H9 (cell line): Measurements from ENCODE around the gene PAGR1. TPM values are rescaled to one million over a fixed set of nuclear protein-coding genes. Genes with fewer than 3 reads are reported as not detected.

Experiments
- DNase-seq: peaks from one replicate; pipeline ENCODE4 v3.0.0-alpha.2; 2017
- H2AFZ ChIP-seq: one replicate; pipeline ENCODE4 v1.6.1; 2013; ENCODE audit warnings: mild to moderate bottlenecking, low read length, control low read depth, moderate library complexity
- H2AK5ac ChIP-seq: 2 replicates; pipeline ENCODE4 v1.6.1; 2013; ENCODE audit warnings: low read length, control low read depth, mixed read lengths; ENCODE audit not compliant: insufficient read length
- H2BK120ac ChIP-seq: one replicate; pipeline ENCODE4 v1.6.1; 2013; ENCODE audit warnings: low read depth, mild to moderate bottlenecking, low read length, control low read depth, inconsistent platforms; ENCODE audit not compliant: poor library complexity, severe bottlenecking
- H2BK12ac ChIP-seq: 2 replicates; pipeline ENCODE4 v1.6.1; 2013; ENCODE audit warnings: low read length, control low read depth, mixed read lengths, low read depth; ENCODE audit not compliant: insufficient read length
- H2BK15ac ChIP-seq: 2 replicates; pipeline ENCODE4 v1.6.1; 2013; ENCODE audit warnings: low read depth, low read length, control low read depth
- H2BK20ac ChIP-seq: one replicate; pipeline ENCODE4 v1.6.1; 2013; ENCODE audit warnings: low read depth, mild to moderate bottlenecking, low read length, control low read depth, inconsistent platforms; ENCODE audit not compliant: poor library complexity, severe bottlenecking
- H2BK5ac ChIP-seq: 2 replicates; pipeline ENCODE4 v1.6.1; 2013; ENCODE audit warnings: low read length, control low read depth, mixed read lengths; ENCODE audit not compliant: insufficient read length
- H3K14ac ChIP-seq: 2 replicates; pipeline ENCODE4 v1.6.1; 2013; ENCODE audit warnings: low read length, control low read depth; ENCODE audit not compliant: insufficient read depth
- H3K18ac ChIP-seq: 2 replicates; pipeline ENCODE4 v1.6.1; 2013; ENCODE audit warnings: low read depth, mild to moderate bottlenecking, mixed read lengths, low read length, control low read depth; ENCODE audit not compliant: insufficient read length
- H3K23ac ChIP-seq: 2 replicates; pipeline ENCODE4 v1.6.1; 2013; ENCODE audit warnings: low read length, control low read depth, mixed read lengths, low read depth; ENCODE audit not compliant: insufficient read length
- H3K23me2 ChIP-seq: 2 replicates; pipeline ENCODE4 v1.6.1; 2013; ENCODE audit warnings: low read depth, mild to moderate bottlenecking, mixed read lengths, low read length, control low read depth; ENCODE audit not compliant: insufficient read length, poor library complexity, severe bottlenecking
- H3K27ac ChIP-seq: 2 replicates; pipeline ENCODE4 v1.5.1; 2013; ENCODE audit warnings: low read length, control low read depth, mixed read lengths, low read depth; ENCODE audit not compliant: insufficient read length
- H3K27me3 ChIP-seq: 2 replicates; pipeline ENCODE4 v1.6.1; 2013; ENCODE audit warnings: low read length, control low read depth, inconsistent platforms; ENCODE audit not compliant: insufficient read depth
- H3K4ac ChIP-seq: 2 replicates; pipeline ENCODE4 v1.6.1; 2013; ENCODE audit warnings: low read depth, mild to moderate bottlenecking, control low read depth, inconsistent platforms, low read length, moderate library complexity
- H3K4me1 ChIP-seq: 2 replicates; pipeline ENCODE4 v1.6.1; 2013; ENCODE audit warnings: low read length, control low read depth, inconsistent platforms; ENCODE audit not compliant: insufficient read depth
- H3K4me2 ChIP-seq: 2 replicates; pipeline ENCODE4 v1.6.1; 2013; ENCODE audit warnings: low read length, control low read depth, mixed read lengths; ENCODE audit not compliant: insufficient read length, insufficient read depth
- H3K56ac ChIP-seq: 2 replicates; pipeline ENCODE4 v1.6.1; 2013; ENCODE audit warnings: low read depth, mild to moderate bottlenecking, mixed read lengths, low read length, control low read depth; ENCODE audit not compliant: insufficient read length
- H3K79me1 ChIP-seq: 2 replicates; pipeline ENCODE4 v1.6.1; 2013; ENCODE audit warnings: low read depth, mild to moderate bottlenecking, moderate library complexity, low read length, control low read depth, inconsistent platforms; ENCODE audit not compliant: insufficient read depth, poor library complexity, severe bottlenecking
- H3K79me2 ChIP-seq: 2 replicates; pipeline ENCODE4 v1.6.1; 2013; ENCODE audit warnings: low read length, control low read depth, inconsistent platforms; ENCODE audit not compliant: insufficient read depth
- H3K9ac ChIP-seq: 2 replicates; pipeline ENCODE4 v1.6.1; 2013; ENCODE audit warnings: low read length, control low read depth, mixed read lengths; ENCODE audit not compliant: insufficient read length; ENCODE audit errors: extremely low read depth
- H3K9me3 ChIP-seq: one replicate; pipeline ENCODE4 v1.6.1; 2013; ENCODE audit warnings: low read depth, low read length, inconsistent platforms; ENCODE audit not compliant: control insufficient read depth
- H3T11ph ChIP-seq: one replicate; pipeline ENCODE4 v1.6.1; 2013; ENCODE audit warnings: mild to moderate bottlenecking, low read length, control low read depth, inconsistent platforms
- H4K20me1 ChIP-seq: one replicate; pipeline ENCODE4 v1.6.1; 2013; ENCODE audit not compliant: control insufficient read depth, insufficient read length, insufficient read depth
- H4K5ac ChIP-seq: 2 replicates; pipeline ENCODE4 v1.6.1; 2013; ENCODE audit warnings: low read depth, mild to moderate bottlenecking, mixed read lengths, low read length, control low read depth; ENCODE audit not compliant: insufficient read length
- H4K8ac ChIP-seq: replicated peaks from 2 replicates; pipeline ENCODE4 v1.6.1; 2013; ENCODE audit warnings: low read length, control low read depth, mixed read lengths, low read depth; ENCODE audit not compliant: insufficient read length
- H4K91ac ChIP-seq: 2 replicates; pipeline ENCODE4 v1.6.1; 2013; ENCODE audit warnings: low read depth, mild to moderate bottlenecking, moderate library complexity, mixed read lengths, low read length, control low read depth; ENCODE audit not compliant: insufficient read length
- H3K27ac Mint-ChIP-seq, 3 experiments: 2 replicates in 2 of 3; 3 replicates in 1 of 3; pipeline ENCODE4 v1.8.0; 2020 to 2021; ENCODE audit warnings: mixed read lengths in 3 of 3, mild to moderate bottlenecking in 1 of 3, moderate library complexity in 1 of 3
- H3K27me3 Mint-ChIP-seq: 2 replicates; pipeline ENCODE4 v1.8.0; 2021; ENCODE audit warnings: low read depth, mild to moderate bottlenecking, moderate library complexity, mixed read lengths
- H3K36me3 Mint-ChIP-seq, 3 experiments: 2 replicates in 2 of 3; 3 replicates in 1 of 3; pipeline ENCODE4 v1.8.0; 2020 to 2021; ENCODE audit warnings: low read depth in 3 of 3, mixed read lengths in 3 of 3; ENCODE audit not compliant: insufficient read depth in 1 of 3
- H3K4me1 Mint-ChIP-seq, 2 experiments: 2 replicates each; pipeline ENCODE4 v1.8.0; 2020; ENCODE audit warnings: mixed read lengths in 2 of 2
- H3K4me3 Mint-ChIP-seq, 2 experiments: 2 replicates in 1 of 2; 3 replicates in 1 of 2; pipeline ENCODE4 v1.8.0; 2020 to 2021; ENCODE audit warnings: mild to moderate bottlenecking in 2 of 2, mixed read lengths in 2 of 2, moderate library complexity in 1 of 2
- H3K9me3 Mint-ChIP-seq, 2 experiments: 2 replicates in 1 of 2; 3 replicates in 1 of 2; pipeline ENCODE4 v1.8.0; 2020; ENCODE audit warnings: mild to moderate bottlenecking in 2 of 2, mixed read lengths in 2 of 2, moderate library complexity in 1 of 2
- WGBS: extraction: QIAGEN DNeasy Blood & Tissue Kit; methylation state at CpG from one replicate; pipeline ENCODE4 v1.1.7; 2013; ENCODE audit warnings: missing lambda C conversion rate, low lambda C conversion rate, mixed read lengths; ENCODE audit not compliant: insufficient read length; ENCODE audit errors: extremely low coverage; 5-methylcytosine and 5-hydroxymethylcytosine counted together
- total RNA-seq: library from RNA; stranded (reverse); gene quantifications from 2 replicates; pipeline ENCODE4 v1.2.1, GENCODE V29; 2021
- TF ChIP-seq, protein P1 (sequence below): fragments of 200-600 bp; sonication (generic); conservative IDR thresholded peaks from 3 replicates; pipeline ENCODE4 v1.8.0; 2021; ENCODE audit warnings: antibody characterized with exemption, mild to moderate bottlenecking

Gene PAGR1
- total RNA-seq, 1 experiment from 2014 or later, result 65.3 TPM

DNA sequence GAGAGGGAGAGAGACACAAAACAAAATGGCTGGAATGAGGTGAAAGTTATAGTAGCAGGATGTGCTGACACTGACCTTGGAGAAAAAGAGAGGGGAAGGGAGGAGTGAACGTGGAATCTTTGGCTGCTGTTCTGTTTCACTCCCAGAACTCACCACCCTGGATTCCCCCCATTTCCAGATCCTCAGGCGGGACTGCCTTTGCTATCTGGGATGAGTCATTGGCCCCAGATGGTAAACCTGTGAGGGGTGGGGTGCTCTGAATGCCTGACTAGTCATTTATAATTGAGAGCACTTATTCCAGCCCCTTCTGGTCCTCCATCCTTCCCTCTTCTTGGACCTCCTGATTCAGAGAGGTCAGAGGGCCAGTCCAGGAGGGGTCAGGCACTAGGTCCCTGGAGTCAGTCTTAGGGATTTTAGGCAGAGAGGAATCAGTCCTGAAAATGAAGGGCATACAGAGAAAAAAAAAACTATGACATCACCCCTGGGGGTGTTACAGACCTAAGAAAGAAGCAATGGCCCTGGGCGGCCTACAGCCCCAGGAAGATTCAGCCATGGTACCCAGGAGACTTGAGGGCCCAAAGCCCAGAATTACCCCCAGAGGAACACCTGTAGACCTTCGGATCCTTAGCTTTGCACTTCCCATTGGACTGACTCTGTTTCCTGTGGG, 40.1 kb upstream of the PAGR1 start:
- H3K56ac ChIP-seq, result no peak overlapping the region
- H3K9me3 Mint-ChIP-seq, result no peaks in the 10 kb centered on the region
- H3K27me3 Mint-ChIP-seq, result peaks cover 31% of the 10 kb centered on the region
- H3K27me3 ChIP-seq, result no peaks in the 10 kb centered on the region; the same call in 1 of the 2 replicates
- H3K14ac ChIP-seq, result no peak overlapping the region
- no peak overlapping the region for H3K9ac ChIP-seq
- TF ChIP-seq, protein P1, sequence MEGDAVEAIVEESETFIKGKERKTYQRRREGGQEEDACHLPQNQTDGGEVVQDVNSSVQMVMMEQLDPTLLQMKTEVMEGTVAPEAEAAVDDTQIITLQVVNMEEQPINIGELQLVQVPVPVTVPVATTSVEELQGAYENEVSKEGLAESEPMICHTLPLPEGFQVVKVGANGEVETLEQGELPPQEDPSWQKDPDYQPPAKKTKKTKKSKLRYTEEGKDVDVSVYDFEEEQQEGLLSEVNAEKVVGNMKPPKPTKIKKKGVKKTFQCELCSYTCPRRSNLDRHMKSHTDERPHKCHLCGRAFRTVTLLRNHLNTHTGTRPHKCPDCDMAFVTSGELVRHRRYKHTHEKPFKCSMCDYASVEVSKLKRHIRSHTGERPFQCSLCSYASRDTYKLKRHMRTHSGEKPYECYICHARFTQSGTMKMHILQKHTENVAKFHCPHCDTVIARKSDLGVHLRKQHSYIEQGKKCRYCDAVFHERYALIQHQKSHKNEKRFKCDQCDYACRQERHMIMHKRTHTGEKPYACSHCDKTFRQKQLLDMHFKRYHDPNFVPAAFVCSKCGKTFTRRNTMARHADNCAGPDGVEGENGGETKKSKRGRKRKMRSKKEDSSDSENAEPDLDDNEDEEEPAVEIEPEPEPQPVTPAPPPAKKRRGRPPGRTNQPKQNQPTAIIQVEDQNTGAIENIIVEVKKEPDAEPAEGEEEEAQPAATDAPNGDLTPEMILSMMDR, result no peak
- no CpG with 5 or more reads among the region's 4 CpGs for WGBS
- no peak overlapping the region for H3K4me3 Mint-ChIP-seq
- H4K5ac ChIP-seq, result no peak overlapping the region
- H4K91ac ChIP-seq, result no peak overlapping the region
- no peak overlapping the region for H3K18ac ChIP-seq
- no peaks in the 10 kb centered on the region for H3K9me3 ChIP-seq
- H3K36me3 Mint-ChIP-seq, result no peaks in the 10 kb centered on the region
- no peak for DNase-seq
- no peak overlapping the region for H2BK12ac ChIP-seq
- no peak overlapping the region for H2BK20ac ChIP-seq
- no peak overlapping the region for H2AFZ ChIP-seq
- H3K27ac Mint-ChIP-seq, result no peak overlapping the region
- H3K79me1 ChIP-seq, result no peaks in the 10 kb centered on the region
- no peaks in the 10 kb centered on the region for H3K4me1 ChIP-seq
- H3K23ac ChIP-seq, result no peak overlapping the region
- H3T11ph ChIP-seq, result no peak overlapping the region
- H2BK120ac ChIP-seq, result no peak overlapping the region
- no peak overlapping the region for H2BK5ac ChIP-seq
- H2AK5ac ChIP-seq, result no peak overlapping the region
- no peak overlapping the region for H4K8ac ChIP-seq
- H3K23me2 ChIP-seq, result no peaks in the 10 kb centered on the region
- H3K27ac ChIP-seq, result no peak overlapping the region
- peaks cover 16 to 19% of the 10 kb centered on the region in 2 experiments for H3K4me1 Mint-ChIP-seq
- H3K4ac ChIP-seq, result no peak overlapping the region
- H3K4me2 ChIP-seq, result no peak overlapping the region
- no peaks in the 10 kb centered on the region for H3K79me2 ChIP-seq
- H2BK15ac ChIP-seq, result no peak overlapping the region
- H4K20me1 ChIP-seq, result no peaks in the 10 kb centered on the region
